Stimulated activated CD4-positive, alpha-beta T cell treated with anti-CD3 and anti-CD28 coated beads, Interleukin-12 subunit alpha, Interleukin-12 subunit beta, amount 100 ng/mL, for 4 hours (primary cell): ENCODE measurements around the gene TAMALIN.
A peak's percentile ranks its signal among the peaks of the same experiment; 100 is the strongest.

Source experiments
- DNase-seq: peaks from one replicate; pipeline ENCODE4 v3.0.0-alpha.2; 2020

TAMALIN gene

GRCh38 chr12:52014567-52015530 lies 8.1 kb downstream of the TAMALIN start:
- no peak for DNase-seq

GRCh38 chr12:52015532-52016041 lies 8.8 kb downstream of the TAMALIN start:
- DNase-seq = no peak

GRCh38 chr12:52018433-52019112 lies 11.8 kb downstream of the TAMALIN start:
- DNase-seq = no peak

GRCh38 chr12:52019113-52019770 lies 12.5 kb downstream of the TAMALIN start:
- no peak for DNase-seq

- peak; percentile 51 for DNase-seq
These were observed 14.0 kb downstream of the TAMALIN start for GRCh38 chr12:52020539-52021336.

- no peak for DNase-seq
These were observed 16.1 kb downstream of the TAMALIN start for GRCh38 chr12:52022841-52023181.

GRCh38 chr12:52023182-52023975 lies 16.6 kb downstream of the TAMALIN start:
- DNase-seq = peak; percentile 95

GRCh38 chr12:52023976-52024688 lies 17.4 kb downstream of the TAMALIN start:
- DNase-seq = no peak

- no peak for DNase-seq
These were observed 18.1 kb downstream of the TAMALIN start for GRCh38 chr12:52024845-52025230.

- no peak for DNase-seq
These were observed 19.5 kb downstream of the TAMALIN start for GRCh38 chr12:52026263-52026662.

GRCh38 chr12:52027085-52027843 lies 20.5 kb downstream of the TAMALIN start:
- no peak for DNase-seq

GRCh38 chr12:52029685-52030084 lies 22.9 kb downstream of the TAMALIN start:
- no peak for DNase-seq

GRCh38 chr12:52032446-52032803 lies 25.7 kb downstream of the TAMALIN start:
- DNase-seq = no peak

GRCh38 chr12:52032804-52033445 lies 26.2 kb downstream of the TAMALIN start:
- DNase-seq = peak; percentile 86

GRCh38 chr12:52033446-52034140 lies 26.8 kb downstream of the TAMALIN start:
- no peak for DNase-seq

- DNase-seq = no peak
These were observed 28.4 kb downstream of the TAMALIN start for GRCh38 chr12:52035190-52035589.

- no peak for DNase-seq
These were observed 29.2 kb downstream of the TAMALIN start for GRCh38 chr12:52035926-52036325.

- DNase-seq = peak; percentile 74
These were observed 29.9 kb downstream of the TAMALIN start for GRCh38 chr12:52036587-52037171.
